GM23338 (cell line): ENCODE data around the gene SCUBE2. TPM values are rescaled to one million over a fixed set of nuclear protein-coding genes. Genes with fewer than 3 reads are reported as not detected.

Experiments
- ATAC-seq: fragments of 200-7000 bp; cut with Tn5 transposase; 3 replicates; pipeline ENCODE4 v1.9.1; 2020
- DNase-seq: peaks from one replicate; pipeline ENCODE4 v3.0.0-alpha.2; 2015; ENCODE audit warnings: low spot score
- H2AFZ ChIP-seq: fragments of 200-600 bp; sonication (generic); 2 replicates; pipeline ENCODE4 v1.8.0; 2016; ENCODE audit warnings: antibody characterized with exemption, mild to moderate bottlenecking, moderate library complexity
- H3F3A ChIP-seq: fragments of 200-600 bp; sonication (generic); replicated peaks from 2 replicates; pipeline ENCODE4 v1.8.0; 2017; ENCODE audit warnings: antibody characterized with exemption, mixed run types, low read depth
- H3K27ac ChIP-seq: fragments of 200-600 bp; sonication (generic); 2 replicates; pipeline ENCODE4 v1.6.1; 2016; ENCODE audit warnings: low read depth
- H3K27me3 ChIP-seq: fragments of 200-600 bp; sonication (generic); 2 replicates; pipeline ENCODE4 v1.8.0; 2016; ENCODE audit warnings: mild to moderate bottlenecking, mixed run types, moderate library complexity; ENCODE audit not compliant: insufficient read depth
- H3K36me3 ChIP-seq: fragments of 200-600 bp; sonication (generic); 2 replicates; pipeline ENCODE4 v1.8.0; 2016; ENCODE audit warnings: mild to moderate bottlenecking; ENCODE audit not compliant: insufficient read depth
- H3K4me1 ChIP-seq: fragments of 200-600 bp; sonication (generic); 2 replicates; pipeline ENCODE4 v1.8.0; 2016; ENCODE audit warnings: mild to moderate bottlenecking, moderate library complexity; ENCODE audit not compliant: insufficient read depth
- H3K4me2 ChIP-seq: fragments of 200-600 bp; sonication (generic); 2 replicates; pipeline ENCODE4 v1.7.1; 2017; ENCODE audit warnings: mixed run types
- H3K4me3 ChIP-seq: fragments of 200-600 bp; sonication (generic); 2 replicates; pipeline ENCODE4 v1.6.1; 2016; ENCODE audit warnings: mixed run types
- H3K79me2 ChIP-seq: fragments of 200-600 bp; sonication (generic); replicated peaks from 2 replicates; pipeline ENCODE4 v1.8.0; 2017; ENCODE audit warnings: mild to moderate bottlenecking; ENCODE audit not compliant: insufficient read depth
- H3K9me2 ChIP-seq: fragments of 200-600 bp; sonication (generic); 2 replicates; pipeline ENCODE4 v1.8.0; 2017; ENCODE audit not compliant: insufficient read depth
- H4K20me1 ChIP-seq: fragments of 200-600 bp; sonication (generic); replicated peaks from 2 replicates; pipeline ENCODE4 v1.8.0; 2017; ENCODE audit warnings: mild to moderate bottlenecking; ENCODE audit not compliant: insufficient read depth
- H3K27ac Mint-ChIP-seq: 2 replicates; pipeline ENCODE4 v1.8.0; 2020; ENCODE audit warnings: inconsistent platforms, mild to moderate bottlenecking, moderate library complexity, mixed read lengths
- H3K27me3 Mint-ChIP-seq: 3 replicates; pipeline ENCODE4 v1.8.0; 2022; ENCODE audit warnings: low read depth, mild to moderate bottlenecking, moderate library complexity, mixed read lengths, inconsistent platforms; ENCODE audit not compliant: insufficient read depth, poor library complexity
- H3K36me3 Mint-ChIP-seq: 3 replicates; pipeline ENCODE4 v1.8.0; 2021; ENCODE audit warnings: low read depth, mild to moderate bottlenecking, inconsistent platforms, moderate library complexity, mixed read lengths
- H3K4me1 Mint-ChIP-seq: 3 replicates; pipeline ENCODE4 v1.8.0; 2020; ENCODE audit warnings: mild to moderate bottlenecking, inconsistent platforms, mixed read lengths
- H3K4me3 Mint-ChIP-seq: 3 replicates; pipeline ENCODE4 v1.8.0; 2021; ENCODE audit warnings: moderate library complexity, mild to moderate bottlenecking, inconsistent platforms, mixed read lengths
- H3K9me3 Mint-ChIP-seq: 3 replicates; pipeline ENCODE4 v1.8.0; 2020; ENCODE audit warnings: moderate library complexity, mild to moderate bottlenecking, inconsistent platforms, mixed read lengths
- CREB1 ChIP-seq: fragments of 250-450 bp; sonication (Bioruptor Pico); IDR thresholded peaks from 2 replicates; pipeline ENCODE4 v1.5.0; 2020; ENCODE audit warnings: low read depth, mild to moderate bottlenecking, moderate library complexity
- EZH2 ChIP-seq: fragments of 200-600 bp; sonication (generic); IDR thresholded peaks from one replicate; pipeline ENCODE4 v1.8.0; 2017; ENCODE audit warnings: antibody characterized with exemption, mild to moderate bottlenecking, low read depth; ENCODE audit not compliant: unreplicated experiment
- EZH2phosphoT487 ChIP-seq: fragments of 200-600 bp; sonication (generic); IDR thresholded peaks from one replicate; pipeline ENCODE4 v1.8.1; 2018; ENCODE audit warnings: antibody characterized with exemption; ENCODE audit not compliant: unreplicated experiment
- JUNB ChIP-seq: IDR thresholded peaks from one replicate; pipeline ENCODE4 v1.6.1; 2016; ENCODE audit warnings: antibody characterized with exemption; ENCODE audit not compliant: unreplicated experiment
- NANOG ChIP-seq: IDR thresholded peaks from 2 replicates; pipeline ENCODE4 v1.6.1; 2016; ENCODE audit warnings: antibody characterized with exemption, borderline replicate concordance
- POLR2AphosphoS5 ChIP-seq: IDR thresholded peaks from 2 replicates; pipeline ENCODE4 v1.6.1; 2016; ENCODE audit warnings: antibody characterized with exemption, low read depth
- STAT1 ChIP-seq: IDR thresholded peaks from one replicate; pipeline ENCODE4 v1.6.1; 2016; ENCODE audit warnings: antibody characterized with exemption; ENCODE audit not compliant: unreplicated experiment
- ZNF114 ChIP-seq: fragments of 250-450 bp; sonication (Bioruptor Pico); IDR thresholded peaks from 2 replicates; pipeline ENCODE4 v1.5.0; 2020; ENCODE audit warnings: mild to moderate bottlenecking, moderate library complexity
- ZNF331 ChIP-seq: fragments of 250-450 bp; sonication (Bioruptor Pico); IDR thresholded peaks from 2 replicates; pipeline ENCODE4 v1.5.0; 2020; ENCODE audit warnings: low read depth, mild to moderate bottlenecking, moderate library complexity
- polyA plus RNA-seq: library from polyadenylated mRNA; unstranded; fragments of >200 nt; fragmentation: Nextera tagmentation; extraction: Ambion mirVana; gene quantifications from 2 replicates; pipeline ENCODE4 v1.2.1, GENCODE V29; 2016
- total RNA-seq: library from RNA; depleted of rRNA; stranded (reverse); fragments of >200 nt; shearing (Covaris generic); gene quantifications from 2 replicates; pipeline ENCODE4 v1.2.3, GENCODE V29; 2014
- TF ChIP-seq, protein P1 (sequence below), 2 experiments: fragments of 200-600 bp in 1 of 2; sonication (generic) in 1 of 2; conservative IDR thresholded peaks; 2 replicates each; pipeline versions ENCODE4 v1.5.1 to v1.6.1; 2016 to 2017; ENCODE audit warnings: antibody characterized with exemption in 2 of 2, low read depth in 2 of 2, mild to moderate bottlenecking in 2 of 2, moderate library complexity in 1 of 2
- TF ChIP-seq, protein P2 (sequence below): IDR thresholded peaks from one replicate; pipeline ENCODE4 v1.6.1; 2018; ENCODE audit warnings: antibody characterized with exemption; ENCODE audit not compliant: unreplicated experiment
- TF ChIP-seq, protein P3 (sequence below): fragments of 250-450 bp; sonication (Bioruptor Pico); IDR thresholded peaks from 2 replicates; pipeline ENCODE4 v1.5.0; 2020; ENCODE audit warnings: mild to moderate bottlenecking, moderate library complexity
- TF ChIP-seq, protein P4 (sequence below): IDR thresholded peaks from 2 replicates; pipeline ENCODE4 v1.6.1; 2016; ENCODE audit warnings: antibody characterized with exemption

Gene SCUBE2
- total and polyA plus RNA-seq, 2 experiments from 2014 or later, result 0.47 to 0.63 TPM

DNA sequence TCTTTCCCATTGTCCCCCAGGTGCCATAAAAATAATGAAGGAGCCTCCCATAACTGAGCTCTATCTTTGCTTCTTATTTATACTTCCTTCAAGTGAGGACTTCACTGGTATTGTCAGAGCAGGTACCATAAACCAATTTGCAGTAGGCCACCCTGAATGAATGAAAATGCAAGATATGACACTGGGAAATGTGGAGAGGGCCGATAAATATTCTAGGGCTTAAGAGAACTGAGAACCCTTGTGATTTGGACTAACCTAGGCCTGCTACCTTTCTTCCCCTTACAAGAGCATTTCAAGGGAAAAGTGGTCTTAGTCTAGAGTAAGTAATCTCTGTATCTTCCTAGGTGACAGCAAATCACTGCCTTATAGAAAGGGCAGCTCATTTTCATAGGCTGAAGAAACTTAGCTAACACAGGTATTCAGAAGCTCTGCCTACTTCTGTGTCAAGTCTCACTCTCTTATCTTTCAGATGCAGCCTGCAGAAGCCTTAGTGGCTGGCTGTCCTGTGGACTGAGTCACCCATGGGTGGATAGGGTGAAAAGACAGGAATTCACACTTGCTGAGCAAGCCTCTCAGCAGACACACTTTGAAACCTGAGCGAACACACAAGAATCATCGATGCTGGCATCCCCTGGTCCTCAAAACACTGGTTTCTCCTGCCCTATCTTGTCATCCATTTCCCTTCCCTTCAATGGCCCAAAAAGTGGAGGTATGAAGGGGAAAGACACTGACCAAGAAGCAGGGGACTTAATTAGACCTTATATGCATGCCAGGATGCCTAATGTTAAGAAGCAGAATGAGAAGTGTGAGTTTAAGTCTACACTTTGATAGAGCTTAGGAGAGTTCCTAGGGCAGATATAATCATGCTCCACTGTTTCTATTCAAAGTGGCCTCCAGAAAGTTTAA, 102.8 kb downstream of the SCUBE2 start:
- Mint-ChIP-seq H3K27ac (no peak overlapping the region), H3K36me3 (no peaks in the 10 kb centered on the region), H3K4me3 (no peak overlapping the region), H3K9me3 (no peaks in the 10 kb centered on the region), H3K27me3 (no peaks in the 10 kb centered on the region), H3K4me1 (peaks cover 7% of the 10 kb centered on the region; the same call in 2 of the 3 replicates)
- Histone ChIP-seq H3K36me3 (no peaks in the 10 kb centered on the region), H3F3A (no peaks in the 10 kb centered on the region), H2AFZ (no peak overlapping the region), H3K4me3 (no peak overlapping the region), H3K4me2 (no peak overlapping the region), H3K27me3 (no peaks in the 10 kb centered on the region), H4K20me1 (no peaks in the 10 kb centered on the region), H3K4me1 (no peaks in the 10 kb centered on the region), H3K27ac (no peak overlapping the region), H3K9me2 (no peaks in the 10 kb centered on the region), H3K79me2 (no peaks in the 10 kb centered on the region)
- TF ChIP-seq ZNF114 (CRISPR knock-in tag) (no peak), ZNF331 (CRISPR knock-in tag) (no peak), CREB1 (no peak), EZH2phosphoT487 (no peak), POLR2AphosphoS5 (no peak), EZH2 (no peak), STAT1 (no peak), NANOG (no peak), JUNB (no peak)
- TF ChIP-seq, protein P1, sequence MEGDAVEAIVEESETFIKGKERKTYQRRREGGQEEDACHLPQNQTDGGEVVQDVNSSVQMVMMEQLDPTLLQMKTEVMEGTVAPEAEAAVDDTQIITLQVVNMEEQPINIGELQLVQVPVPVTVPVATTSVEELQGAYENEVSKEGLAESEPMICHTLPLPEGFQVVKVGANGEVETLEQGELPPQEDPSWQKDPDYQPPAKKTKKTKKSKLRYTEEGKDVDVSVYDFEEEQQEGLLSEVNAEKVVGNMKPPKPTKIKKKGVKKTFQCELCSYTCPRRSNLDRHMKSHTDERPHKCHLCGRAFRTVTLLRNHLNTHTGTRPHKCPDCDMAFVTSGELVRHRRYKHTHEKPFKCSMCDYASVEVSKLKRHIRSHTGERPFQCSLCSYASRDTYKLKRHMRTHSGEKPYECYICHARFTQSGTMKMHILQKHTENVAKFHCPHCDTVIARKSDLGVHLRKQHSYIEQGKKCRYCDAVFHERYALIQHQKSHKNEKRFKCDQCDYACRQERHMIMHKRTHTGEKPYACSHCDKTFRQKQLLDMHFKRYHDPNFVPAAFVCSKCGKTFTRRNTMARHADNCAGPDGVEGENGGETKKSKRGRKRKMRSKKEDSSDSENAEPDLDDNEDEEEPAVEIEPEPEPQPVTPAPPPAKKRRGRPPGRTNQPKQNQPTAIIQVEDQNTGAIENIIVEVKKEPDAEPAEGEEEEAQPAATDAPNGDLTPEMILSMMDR (conservative IDR thresholded peaks at IDR 0.05; ENCODE audit: low read depth in 2 of 2), result no peak
- TF ChIP-seq, protein P2, sequence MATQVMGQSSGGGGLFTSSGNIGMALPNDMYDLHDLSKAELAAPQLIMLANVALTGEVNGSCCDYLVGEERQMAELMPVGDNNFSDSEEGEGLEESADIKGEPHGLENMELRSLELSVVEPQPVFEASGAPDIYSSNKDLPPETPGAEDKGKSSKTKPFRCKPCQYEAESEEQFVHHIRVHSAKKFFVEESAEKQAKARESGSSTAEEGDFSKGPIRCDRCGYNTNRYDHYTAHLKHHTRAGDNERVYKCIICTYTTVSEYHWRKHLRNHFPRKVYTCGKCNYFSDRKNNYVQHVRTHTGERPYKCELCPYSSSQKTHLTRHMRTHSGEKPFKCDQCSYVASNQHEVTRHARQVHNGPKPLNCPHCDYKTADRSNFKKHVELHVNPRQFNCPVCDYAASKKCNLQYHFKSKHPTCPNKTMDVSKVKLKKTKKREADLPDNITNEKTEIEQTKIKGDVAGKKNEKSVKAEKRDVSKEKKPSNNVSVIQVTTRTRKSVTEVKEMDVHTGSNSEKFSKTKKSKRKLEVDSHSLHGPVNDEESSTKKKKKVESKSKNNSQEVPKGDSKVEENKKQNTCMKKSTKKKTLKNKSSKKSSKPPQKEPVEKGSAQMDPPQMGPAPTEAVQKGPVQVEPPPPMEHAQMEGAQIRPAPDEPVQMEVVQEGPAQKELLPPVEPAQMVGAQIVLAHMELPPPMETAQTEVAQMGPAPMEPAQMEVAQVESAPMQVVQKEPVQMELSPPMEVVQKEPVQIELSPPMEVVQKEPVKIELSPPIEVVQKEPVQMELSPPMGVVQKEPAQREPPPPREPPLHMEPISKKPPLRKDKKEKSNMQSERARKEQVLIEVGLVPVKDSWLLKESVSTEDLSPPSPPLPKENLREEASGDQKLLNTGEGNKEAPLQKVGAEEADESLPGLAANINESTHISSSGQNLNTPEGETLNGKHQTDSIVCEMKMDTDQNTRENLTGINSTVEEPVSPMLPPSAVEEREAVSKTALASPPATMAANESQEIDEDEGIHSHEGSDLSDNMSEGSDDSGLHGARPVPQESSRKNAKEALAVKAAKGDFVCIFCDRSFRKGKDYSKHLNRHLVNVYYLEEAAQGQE, result no peak
- TF ChIP-seq, protein P3, sequence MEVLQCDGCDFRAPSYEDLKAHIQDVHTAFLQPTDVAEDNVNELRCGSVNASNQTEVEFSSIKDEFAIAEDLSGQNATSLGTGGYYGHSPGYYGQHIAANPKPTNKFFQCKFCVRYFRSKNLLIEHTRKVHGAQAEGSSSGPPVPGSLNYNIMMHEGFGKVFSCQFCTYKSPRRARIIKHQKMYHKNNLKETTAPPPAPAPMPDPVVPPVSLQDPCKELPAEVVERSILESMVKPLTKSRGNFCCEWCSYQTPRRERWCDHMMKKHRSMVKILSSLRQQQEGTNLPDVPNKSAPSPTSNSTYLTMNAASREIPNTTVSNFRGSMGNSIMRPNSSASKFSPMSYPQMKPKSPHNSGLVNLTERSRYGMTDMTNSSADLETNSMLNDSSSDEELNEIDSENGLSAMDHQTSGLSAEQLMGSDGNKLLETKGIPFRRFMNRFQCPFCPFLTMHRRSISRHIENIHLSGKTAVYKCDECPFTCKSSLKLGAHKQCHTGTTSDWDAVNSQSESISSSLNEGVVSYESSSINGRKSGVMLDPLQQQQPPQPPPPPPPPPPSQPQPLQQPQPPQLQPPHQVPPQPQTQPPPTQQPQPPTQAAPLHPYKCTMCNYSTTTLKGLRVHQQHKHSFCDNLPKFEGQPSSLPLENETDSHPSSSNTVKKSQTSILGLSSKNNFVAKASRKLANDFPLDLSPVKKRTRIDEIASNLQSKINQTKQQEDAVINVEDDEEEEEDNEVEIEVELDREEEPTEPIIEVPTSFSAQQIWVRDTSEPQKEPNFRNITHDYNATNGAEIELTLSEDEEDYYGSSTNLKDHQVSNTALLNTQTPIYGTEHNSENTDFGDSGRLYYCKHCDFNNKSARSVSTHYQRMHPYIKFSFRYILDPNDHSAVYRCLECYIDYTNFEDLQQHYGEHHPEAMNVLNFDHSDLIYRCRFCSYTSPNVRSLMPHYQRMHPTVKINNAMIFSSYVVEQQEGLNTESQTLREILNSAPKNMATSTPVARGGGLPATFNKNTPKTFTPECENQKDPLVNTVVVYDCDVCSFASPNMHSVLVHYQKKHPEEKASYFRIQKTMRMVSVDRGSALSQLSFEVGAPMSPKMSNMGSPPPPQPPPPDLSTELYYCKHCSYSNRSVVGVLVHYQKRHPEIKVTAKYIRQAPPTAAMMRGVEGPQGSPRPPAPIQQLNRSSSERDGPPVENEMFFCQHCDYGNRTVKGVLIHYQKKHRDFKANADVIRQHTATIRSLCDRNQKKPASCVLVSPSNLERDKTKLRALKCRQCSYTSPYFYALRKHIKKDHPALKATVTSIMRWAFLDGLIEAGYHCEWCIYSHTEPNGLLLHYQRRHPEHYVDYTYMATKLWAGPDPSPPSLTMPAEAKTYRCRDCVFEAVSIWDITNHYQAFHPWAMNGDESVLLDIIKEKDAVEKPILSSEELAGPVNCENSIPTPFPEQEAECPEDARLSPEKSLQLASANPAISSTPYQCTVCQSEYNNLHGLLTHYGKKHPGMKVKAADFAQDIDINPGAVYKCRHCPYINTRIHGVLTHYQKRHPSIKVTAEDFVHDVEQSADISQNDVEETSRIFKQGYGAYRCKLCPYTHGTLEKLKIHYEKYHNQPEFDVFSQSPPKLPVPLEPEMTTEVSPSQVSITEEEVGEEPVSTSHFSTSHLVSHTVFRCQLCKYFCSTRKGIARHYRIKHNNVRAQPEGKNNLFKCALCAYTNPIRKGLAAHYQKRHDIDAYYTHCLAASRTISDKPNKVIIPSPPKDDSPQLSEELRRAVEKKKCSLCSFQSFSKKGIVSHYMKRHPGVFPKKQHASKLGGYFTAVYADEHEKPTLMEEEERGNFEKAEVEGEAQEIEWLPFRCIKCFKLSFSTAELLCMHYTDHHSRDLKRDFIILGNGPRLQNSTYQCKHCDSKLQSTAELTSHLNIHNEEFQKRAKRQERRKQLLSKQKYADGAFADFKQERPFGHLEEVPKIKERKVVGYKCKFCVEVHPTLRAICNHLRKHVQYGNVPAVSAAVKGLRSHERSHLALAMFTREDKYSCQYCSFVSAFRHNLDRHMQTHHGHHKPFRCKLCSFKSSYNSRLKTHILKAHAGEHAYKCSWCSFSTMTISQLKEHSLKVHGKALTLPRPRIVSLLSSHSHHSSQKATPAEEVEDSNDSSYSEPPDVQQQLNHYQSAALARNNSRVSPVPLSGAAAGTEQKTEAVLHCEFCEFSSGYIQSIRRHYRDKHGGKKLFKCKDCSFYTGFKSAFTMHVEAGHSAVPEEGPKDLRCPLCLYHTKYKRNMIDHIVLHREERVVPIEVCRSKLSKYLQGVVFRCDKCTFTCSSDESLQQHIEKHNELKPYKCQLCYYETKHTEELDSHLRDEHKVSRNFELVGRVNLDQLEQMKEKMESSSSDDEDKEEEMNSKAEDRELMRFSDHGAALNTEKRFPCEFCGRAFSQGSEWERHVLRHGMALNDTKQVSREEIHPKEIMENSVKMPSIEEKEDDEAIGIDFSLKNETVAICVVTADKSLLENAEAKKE (CRISPR knock-in tag), result no peak
- TF ChIP-seq, protein P4, sequence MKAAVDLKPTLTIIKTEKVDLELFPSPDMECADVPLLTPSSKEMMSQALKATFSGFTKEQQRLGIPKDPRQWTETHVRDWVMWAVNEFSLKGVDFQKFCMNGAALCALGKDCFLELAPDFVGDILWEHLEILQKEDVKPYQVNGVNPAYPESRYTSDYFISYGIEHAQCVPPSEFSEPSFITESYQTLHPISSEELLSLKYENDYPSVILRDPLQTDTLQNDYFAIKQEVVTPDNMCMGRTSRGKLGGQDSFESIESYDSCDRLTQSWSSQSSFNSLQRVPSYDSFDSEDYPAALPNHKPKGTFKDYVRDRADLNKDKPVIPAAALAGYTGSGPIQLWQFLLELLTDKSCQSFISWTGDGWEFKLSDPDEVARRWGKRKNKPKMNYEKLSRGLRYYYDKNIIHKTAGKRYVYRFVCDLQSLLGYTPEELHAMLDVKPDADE, result no peak
- no peak for DNase-seq
- no peak for ATAC-seq
